ENCODE data around the gene SKIC8.

SKIC8 gene

DNA sequence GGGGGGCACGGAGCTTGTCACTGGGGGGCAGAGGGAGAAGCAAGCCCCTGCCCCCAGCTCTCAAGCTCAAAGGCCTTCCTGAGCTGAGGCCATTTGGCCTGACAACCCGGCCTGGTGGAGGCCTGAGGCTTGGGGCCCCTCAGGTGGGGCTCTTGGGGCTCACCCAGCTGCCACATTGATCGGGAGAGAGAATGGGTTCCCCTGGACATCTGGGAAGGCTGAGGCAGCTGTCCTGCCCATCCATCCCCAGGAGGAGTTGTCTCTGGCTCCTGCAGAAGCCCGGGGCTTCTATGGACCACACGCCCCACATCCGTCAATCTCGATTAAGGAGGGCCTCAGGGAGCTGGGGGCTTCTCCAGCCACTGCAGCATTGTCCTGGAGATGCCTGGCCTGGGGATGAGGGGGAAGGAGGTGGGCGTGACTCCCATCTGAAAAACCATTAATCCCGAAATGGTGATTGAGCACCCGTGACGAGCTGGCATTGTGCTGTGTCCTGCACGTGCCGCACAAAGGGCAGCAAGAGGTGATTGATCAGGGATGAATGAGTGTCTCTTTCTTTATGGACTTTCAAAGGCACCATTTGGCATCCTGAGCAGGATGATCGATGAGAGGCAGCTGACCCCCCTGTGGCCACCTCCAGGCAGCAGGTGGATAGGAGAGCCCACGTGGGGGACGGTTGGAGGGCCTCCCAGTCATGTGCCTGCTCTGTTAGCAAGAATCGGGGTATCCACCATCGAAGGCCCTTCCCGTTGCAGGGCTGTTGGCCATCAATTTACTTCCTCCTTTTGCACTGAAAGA lies 23.5 kb upstream of the SKIC8 start:
- DNase-seq (ENCODE audit: insufficient read length, low spot score): no peak
- no peak for FAIRE-seq

DNA sequence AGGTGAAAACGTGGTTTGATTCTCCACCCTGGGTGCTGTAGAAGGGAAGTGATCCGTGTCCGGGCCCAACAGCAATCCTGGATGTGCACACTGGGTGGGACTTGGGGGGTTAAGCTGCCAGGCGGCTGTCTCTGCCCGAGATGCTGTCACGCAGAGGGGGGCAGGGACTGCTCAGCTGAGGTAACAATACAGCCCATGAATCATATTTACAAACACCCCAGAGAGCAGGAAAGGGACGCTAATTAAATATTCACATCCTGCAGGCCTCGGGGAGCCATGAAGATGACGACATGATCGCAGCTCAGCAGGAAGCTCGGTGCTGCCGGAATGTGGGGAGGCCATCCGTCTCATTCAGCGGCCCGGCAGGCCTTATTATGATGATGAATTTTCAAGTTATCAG lies 22.8 kb upstream of the SKIC8 start:
- FAIRE-seq (no peak), DNase-seq (ENCODE audit: insufficient read length, low spot score) (no peak)

DNA sequence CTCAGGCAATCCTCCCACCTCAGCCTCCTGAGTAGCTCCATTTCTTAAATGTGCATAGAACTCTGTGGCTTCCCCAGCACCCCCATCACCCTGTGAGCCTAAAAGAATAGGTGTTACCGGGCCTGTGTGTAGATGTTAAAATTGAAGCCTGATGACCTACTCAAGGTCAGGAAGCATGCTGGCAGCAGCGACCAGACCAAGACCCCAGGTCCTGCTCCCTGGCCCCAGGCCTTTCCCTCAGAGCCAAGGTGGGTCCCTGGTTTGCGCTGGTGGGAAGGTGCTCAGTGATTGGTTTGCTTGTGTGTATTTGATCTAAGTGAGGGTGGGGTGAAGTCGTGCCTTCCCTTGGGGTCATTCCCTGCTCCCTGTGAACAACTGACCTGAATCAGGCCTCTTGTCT lies 22.4 kb upstream of the SKIC8 start:
- no peak for DNase-seq (ENCODE audit: insufficient read length, low spot score)
- no peak for FAIRE-seq

DNA sequence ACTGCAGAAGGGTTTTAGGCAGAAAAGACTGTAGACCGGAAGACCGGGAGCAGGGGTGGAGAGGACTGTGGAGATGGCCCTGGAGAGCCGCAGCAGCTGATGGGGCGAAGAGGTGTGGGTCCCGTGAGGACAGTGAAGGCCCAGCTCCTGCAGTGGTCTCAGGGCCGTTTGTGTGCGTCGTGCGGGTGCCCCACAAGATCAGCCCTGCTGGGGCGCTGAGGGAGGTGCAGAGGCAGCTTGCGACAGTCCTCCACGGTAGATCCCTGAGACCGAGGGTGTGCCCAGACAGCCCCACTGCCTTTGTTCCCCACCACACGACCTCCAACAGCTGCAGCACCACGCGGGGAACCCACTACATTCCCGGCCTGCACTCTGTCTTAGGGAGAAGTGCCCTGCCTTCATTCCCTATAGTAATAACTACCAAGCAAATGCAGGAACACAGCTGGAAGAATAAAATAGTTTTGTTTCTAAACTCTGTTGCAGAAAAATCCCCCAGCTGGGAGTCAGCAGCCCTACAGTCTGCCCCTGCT lies 21.7 kb upstream of the SKIC8 start:
- FAIRE-seq (no peak), DNase-seq (ENCODE audit: insufficient read length, low spot score) (no peak)

DNA sequence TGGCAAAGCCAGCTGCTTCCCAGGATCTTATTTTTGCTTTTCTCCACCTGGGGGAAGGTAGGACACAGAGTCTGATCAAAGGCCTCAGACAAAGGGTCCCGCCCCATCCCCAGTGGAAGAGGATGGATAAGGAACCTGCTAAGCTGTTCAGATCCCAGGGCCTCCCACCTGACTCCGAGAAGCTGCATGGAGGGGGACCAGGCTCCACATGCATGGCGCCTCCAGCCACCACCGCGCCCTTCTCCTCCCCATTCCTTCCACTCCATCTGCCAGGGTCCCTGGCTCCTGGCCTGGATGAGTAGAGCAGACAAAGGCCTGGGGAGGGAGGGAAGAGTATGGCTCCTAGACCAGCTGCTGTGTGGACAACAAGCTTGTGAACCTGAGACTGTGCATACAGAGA lies 20.8 kb upstream of the SKIC8 start:
- DNase-seq (ENCODE audit: insufficient read length, low spot score) (no peak), FAIRE-seq (no peak)

DNA sequence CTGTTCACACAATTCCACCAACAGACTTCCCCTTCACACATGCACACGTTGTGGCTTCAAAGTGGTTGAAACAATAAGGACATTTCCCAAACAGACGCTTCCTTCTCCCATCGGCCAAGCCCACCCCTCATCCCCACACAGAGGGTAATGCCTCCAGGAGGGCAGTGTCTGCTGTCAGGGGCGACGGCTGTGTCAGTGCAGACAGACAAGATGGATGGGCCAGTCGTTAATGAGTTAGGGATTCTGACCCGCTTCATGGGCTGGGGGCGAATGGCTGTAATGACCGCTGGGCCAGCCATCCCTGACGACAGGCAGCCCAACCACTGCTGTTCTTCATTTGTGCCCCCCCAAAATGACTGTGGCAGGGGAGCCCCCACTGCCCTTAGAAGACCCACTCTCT lies 20.2 kb upstream of the SKIC8 start:
- FAIRE-seq: no peak
- DNase-seq (ENCODE audit: insufficient read length, low spot score): no peak

DNA sequence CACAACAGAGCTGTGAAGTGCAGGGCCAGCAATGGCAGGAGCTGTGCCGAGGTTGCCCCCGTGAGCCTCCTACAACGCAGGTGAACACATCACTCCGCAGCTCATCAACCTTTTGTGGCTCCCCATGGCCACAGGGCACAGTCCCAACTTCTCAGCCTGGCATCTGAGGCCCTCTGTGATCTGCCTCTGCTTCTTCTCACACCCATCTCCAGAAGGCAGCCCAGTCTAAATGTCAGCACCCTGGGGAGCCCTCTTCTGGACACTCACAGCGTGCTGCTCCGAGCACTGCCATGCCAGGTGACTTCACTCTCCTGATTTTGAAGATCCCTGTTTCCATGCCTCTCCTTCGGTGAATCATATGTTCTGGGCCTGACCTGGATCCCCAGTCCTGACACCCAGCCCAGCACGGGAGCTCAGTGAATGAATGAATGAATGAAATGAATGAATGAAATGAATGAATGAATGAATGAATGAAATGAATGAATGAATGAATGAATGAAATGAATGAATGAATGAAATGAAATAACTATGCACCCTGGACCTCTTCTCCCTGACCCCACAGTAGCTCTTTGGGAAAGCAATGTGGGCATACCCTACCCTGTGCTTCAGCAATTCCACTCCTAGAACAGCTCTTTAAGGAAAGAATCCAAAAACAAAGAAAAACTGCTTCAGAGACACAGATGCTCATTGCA lies 17.9 kb upstream of the SKIC8 start:
- DNase-seq (ENCODE audit: insufficient read length, low spot score): no peak
- FAIRE-seq: no peak

DNA sequence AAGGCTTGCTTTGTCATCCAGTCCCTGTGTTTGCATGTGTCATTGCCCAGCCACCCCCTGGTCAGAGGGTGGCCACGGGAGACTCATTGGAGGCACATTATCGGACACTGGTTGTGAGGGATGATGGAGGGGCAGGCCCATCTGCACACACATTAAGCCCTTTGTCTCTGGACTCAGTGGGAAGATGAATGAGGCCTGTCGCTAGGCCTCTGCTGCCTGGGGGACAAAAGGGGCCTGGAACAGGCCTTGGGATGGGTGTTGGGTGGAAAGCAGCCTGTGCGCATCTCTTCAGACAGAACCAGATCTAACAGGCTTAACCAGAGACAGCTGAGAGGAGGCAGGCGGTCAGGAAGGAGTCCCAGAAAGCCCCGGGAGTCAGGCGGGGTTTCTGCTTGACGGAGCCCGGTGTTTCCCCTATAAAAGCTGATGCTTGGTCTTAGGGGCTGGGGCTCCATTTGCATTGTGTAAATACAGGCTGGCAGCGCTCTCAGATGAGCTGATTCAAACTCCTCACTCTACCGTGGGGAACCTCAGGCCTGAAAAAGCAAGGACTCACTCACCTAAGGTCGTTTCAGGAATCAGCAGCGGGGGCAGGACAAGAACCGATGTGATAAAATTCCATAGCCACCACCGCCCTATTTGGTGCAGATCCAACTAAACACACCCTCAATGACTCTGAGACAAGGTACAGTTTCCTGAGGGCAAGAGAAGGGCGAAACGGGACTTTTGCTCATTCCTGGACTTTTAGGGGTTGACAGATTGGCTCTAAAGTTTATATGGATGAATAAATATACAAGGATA lies 17.1 kb upstream of the SKIC8 start:
- DNase-seq (ENCODE audit: insufficient read length, low spot score): no peak
- no peak for FAIRE-seq

DNA sequence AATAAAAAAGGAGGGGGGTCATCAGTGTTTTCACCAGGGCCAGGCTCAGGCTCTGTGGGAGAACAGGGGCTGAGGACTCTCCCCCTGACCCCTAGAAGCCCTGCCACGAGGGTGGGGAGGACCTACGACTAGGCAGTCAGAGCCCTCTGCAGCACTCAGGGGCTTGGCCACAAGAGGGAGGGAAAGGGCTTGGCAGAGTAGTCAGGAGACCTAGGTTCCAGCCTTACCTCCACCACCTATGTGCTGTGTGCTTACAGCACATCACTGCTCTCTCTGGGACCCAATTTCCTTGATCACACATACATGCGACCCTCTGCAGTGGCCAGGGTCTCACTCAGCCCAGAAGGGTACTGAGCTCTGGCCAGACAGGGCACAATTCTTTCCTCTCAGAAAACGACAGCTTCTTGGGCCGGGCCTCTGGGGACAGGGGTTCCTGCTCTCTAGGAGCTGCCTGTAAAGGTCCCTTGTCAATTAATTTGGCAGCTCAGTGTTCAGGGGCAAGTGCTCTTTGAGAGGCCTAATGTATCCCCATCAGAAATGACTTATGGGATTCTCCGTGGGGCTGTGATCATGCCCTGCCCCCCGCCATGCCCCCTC lies 16.4 kb upstream of the SKIC8 start:
- DNase-seq (ENCODE audit: insufficient read length, low spot score) (no peak), FAIRE-seq (no peak)

DNA sequence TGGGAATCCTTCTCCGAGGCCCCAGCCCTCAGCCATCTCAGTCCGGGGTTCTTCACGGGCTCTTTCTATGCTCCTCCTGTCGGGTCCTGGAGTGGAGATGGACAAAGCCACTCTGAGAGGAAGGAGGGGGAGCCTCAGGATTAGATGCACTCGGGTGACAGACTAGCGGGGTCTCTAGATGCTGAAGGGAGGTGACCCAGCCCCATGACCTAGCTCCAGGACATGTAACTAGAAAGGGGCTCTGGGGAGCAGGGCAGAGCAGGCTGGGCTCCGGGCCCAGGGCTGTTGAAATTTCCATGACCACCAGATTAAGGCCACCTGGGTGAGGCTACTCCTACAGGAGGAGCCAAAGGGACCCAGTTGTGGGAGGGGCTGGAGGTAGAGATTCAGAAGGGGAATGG lies 14.8 kb upstream of the SKIC8 start:
- DNase-seq (ENCODE audit: insufficient read length, low spot score) (no peak), FAIRE-seq (no peak)

DNA sequence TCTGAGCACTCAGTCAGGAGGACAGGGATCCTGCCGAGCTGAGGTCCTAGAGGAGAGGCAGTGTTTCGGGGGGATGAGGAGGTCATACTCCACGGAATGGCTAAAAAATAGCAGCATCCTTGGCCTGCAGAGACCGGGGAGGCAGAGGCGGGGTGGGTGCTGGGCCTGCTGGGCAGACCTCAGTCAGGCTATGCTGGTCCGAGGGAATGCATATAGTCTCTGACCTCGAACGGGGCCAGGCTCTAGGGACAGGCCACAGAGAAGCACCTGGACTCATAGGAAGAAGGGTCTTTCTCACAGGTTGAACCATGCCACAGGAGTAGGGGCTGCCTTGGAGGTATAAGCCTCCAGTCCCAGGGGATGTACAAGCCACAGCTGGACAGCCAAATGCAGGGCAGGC lies 14.0 kb upstream of the SKIC8 start:
- no peak for FAIRE-seq
- no peak for DNase-seq (ENCODE audit: insufficient read length, low spot score)

DNA sequence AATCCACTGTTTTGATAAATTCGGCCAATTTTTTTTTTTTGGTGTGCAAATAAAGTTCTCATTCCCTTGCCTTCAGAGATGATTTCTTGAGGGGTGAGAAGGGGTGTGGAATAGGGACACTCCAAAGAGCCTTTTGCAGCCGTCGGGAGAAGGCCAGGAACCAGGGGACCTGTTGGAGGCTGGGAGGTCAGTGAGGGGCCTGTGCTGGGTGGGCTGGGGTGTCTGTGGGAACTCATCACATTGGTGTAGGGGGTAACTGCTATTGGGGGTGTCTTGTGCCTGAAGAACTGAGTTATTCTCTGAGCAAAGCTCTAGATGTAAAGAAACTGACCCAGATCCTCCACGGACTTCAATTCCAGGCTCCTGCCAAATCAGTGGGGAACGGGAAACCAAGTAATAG lies 13.5 kb upstream of the SKIC8 start:
- DNase-seq (ENCODE audit: insufficient read length, low spot score) (no peak), FAIRE-seq (no peak)

DNA sequence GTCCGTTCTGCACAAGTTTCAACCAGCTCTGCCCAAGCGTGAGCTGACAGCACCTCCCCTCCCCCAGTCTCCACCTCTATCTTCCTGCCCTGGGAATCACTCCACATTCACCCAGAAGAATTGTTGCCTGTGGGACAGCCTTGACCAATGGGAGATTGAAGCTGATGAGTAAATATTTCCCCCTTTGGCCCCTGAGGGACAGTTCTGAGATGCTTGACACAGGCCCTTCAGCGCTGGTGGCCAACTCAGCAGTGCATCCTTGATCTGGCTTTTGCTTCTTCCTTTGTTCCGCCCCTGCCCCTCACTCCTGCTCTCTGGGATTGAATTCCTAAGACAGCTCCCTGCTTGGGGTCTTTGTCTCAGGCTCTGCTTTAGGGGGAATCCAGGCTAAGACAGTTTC lies 13.1 kb upstream of the SKIC8 start:
- no peak for FAIRE-seq
- no peak for DNase-seq (ENCODE audit: insufficient read length, low spot score)

DNA sequence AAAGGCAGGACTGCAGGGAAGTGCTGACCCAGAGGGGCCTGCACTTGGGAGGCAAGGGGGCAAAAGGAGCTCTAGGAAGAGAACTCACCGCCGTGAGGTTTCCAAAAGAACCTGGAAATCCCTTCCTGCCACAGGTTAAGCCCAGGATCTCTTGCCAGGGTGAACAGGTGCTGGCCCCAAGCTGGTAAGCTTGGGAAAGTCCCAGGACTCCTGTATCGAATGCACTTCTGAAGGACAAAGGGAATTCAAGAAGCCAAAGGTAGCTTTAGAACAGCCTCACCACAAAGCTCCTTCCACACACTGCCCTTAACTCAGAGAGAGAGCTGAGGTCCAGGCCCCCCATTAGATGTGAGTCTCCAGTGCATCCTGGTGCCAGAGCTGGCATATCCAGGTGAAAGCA lies 11.9 kb upstream of the SKIC8 start:
- FAIRE-seq: no peak
- DNase-seq (ENCODE audit: insufficient read length, low spot score): no peak

DNA sequence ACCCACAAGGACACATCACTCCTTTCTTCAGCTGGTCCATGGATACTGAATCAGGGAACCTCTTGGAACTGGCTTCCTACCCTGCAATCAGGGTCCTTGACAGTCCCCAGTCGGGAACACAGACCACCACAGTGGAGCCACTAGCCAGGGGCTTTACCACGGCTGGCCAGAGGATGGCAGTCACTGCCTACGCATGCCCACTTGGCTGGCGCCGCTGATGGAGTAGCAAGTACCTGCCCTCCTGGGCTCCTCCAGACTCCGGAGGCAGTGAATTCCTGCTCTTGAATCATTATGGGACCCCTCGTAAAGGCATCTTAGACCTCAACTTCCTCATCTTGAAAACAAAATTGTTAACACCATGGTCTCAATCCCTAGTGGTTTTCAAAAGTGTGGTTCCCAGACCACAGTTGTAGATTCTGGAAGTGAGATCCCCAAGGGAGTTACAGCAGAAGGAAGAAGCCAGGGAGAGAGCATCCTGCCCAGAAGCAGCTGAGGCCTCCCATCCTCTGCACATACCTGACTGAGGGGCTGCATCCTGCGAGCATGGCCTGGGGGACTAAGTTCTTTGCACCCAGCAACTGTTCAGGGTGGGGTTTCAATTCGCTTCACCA lies 9.1 kb upstream of the SKIC8 start:
- peak; percentile 82 for DNase-seq (ENCODE audit: insufficient read length, low spot score)
- FAIRE-seq: no peak

DNA sequence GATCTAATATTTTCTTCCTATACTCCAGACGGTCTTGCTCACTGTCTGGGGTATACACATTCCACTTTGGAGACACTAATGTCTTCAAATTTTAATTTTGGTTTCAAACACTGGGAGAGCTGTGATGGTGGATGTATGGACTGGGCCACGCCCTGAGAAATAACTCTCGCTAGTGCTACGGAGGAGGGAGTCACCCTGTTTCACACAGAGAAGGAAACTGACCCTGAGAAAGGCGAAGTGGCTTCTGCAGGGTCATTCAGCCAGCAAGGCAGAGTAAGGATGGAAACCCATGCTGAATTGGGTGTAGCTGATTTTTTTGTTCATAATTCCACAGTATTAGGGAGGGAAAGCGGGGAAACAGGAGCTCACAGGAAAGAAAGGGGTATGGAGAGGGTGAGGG lies 8.6 kb upstream of the SKIC8 start:
- FAIRE-seq (no peak), DNase-seq (ENCODE audit: insufficient read length, low spot score) (no peak)

DNA sequence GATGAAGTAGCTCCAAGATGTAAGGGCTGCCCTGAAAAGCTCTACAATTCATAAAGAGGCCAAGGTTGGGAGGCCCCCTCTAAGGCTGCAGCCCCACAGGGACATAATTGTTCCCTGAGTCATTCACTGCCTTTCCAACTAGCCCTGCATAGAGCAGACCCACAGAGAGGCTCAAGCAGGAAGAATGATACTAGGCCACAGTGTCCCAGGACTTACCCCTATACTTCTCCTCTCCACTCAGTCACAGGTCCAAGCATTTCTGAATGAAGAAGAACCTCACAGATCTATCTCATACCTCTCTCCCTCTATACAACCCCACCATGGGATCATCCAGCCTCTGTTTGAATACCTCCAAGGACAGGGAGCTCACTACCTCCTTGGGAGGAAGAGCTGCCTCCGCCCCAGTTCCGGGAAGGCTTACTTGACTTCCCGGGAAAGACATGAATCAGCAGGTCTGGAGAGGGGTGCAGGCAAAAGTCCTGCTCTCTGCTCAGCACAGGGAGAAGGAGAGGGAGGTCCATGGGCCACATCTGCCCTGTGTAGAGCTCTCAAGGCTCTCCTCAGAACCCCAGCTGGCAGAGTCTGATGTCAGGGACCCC lies 6.9 kb upstream of the SKIC8 start:
- DNase-seq (ENCODE audit: insufficient read length, low spot score): no peak
- FAIRE-seq: no peak

DNA sequence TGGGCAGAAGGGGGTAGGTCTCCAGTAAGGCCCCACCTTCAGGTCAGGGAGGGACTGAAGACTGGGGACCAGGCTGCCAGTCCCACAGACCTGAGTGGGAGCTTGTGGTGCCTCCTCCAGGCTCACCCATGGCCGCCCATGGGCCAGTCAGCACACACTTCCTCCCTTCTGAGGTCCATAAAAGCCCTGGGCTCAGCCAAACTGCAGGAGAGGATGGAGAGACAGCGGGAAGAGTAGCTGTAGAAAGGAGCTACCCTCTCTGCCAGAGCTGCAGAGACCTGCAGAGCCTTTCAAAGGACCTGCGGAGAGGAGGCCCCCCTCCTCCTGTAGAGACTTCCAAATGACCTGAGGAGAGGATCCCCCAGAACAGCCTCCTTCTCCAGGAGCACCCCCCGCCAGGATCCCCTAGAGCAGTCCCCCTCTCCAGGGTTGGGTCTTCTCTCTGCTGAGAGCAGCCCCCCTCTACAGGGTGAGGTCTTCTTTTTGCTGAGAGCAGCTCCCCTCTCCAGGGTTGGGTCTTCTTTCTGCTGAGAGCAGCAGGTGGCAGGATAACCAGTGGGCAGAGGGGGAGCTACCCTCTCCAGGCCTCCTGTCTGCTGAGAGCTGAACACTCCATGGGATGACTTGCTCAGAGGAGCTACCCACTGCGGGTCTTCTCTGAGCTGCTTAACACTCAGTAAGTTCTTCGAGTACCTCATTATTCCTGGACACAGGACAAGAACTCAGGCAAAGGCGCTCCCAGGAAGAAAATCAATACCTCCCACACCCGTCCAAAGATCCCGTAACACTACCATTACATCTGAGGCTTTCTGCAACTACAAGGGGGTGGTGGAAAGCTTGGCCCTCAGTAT lies 5.0 kb upstream of the SKIC8 start:
- no peak for DNase-seq (ENCODE audit: insufficient read length, low spot score)
- no peak for FAIRE-seq

DNA sequence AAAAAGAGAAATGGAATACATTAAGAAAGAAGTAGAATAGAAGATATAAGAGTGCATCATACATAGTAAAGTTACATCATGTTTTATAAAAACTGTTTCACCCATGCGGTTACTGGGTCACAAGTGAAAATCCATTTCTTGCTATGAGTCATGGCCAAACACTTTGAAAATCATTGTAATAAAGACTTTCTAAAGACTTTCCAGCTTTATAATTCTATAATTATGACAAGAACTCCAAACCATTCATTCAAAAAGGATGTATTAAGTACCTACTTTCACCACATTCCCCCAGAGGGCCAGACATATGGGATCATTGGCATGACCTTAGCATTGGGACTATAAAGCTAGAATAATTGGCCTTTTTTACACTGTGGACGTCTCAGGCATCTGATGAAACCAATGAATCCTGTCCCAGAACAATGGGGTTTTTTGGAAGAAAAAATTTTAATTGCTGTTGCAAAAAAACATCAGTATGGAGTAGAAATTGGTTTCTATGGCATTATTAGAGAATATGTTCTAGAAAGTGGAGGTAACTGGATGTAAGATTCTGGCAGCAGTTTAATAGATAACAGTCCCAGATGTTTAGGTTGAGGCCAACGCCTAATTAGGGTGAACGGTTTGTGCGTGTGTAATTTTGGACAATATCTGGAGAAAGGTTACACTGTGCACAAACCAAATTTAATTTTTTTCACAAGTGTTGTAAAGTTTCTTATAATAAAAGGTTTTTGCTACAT lies 3.3 kb upstream of the SKIC8 start:
- no peak for DNase-seq (ENCODE audit: insufficient read length, low spot score)
- no peak for FAIRE-seq
